Activated T-helper 2 cell treated with anti-CD3 and anti-CD28 coated beads, Interferon-gamma antibody, Interleukin-2, Interleukin-4, amounts not matched to agents 10 μg/mL and 5 μg/mL and 100 μg/mL, durations not matched to agents 14 hours and 24 hours and 36 hours (primary cell): ENCODE data around the gene KIF7. TPM values are rescaled to one million over a fixed set of nuclear protein-coding genes. Genes with fewer than 3 reads are reported as not detected.

Experiments
- DNase-seq: peaks from one replicate; pipeline ENCODE4 v3.0.0; 2021; ENCODE audit warnings: low spot score
- H3K27ac Mint-ChIP-seq: one replicate; pipeline ENCODE4 v1.8.0; 2021; ENCODE audit warnings: mixed read lengths
- H3K27me3 Mint-ChIP-seq: one replicate; pipeline ENCODE4 v1.8.0; 2021; ENCODE audit warnings: low read depth, mixed read lengths
- H3K36me3 Mint-ChIP-seq: one replicate; pipeline ENCODE4 v1.8.0; 2021; ENCODE audit warnings: low read depth, mixed read lengths
- H3K4me1 Mint-ChIP-seq: one replicate; pipeline ENCODE4 v1.8.0; 2021; ENCODE audit warnings: low read depth, mixed read lengths
- H3K4me3 Mint-ChIP-seq: one replicate; pipeline ENCODE4 v1.8.0; 2021; ENCODE audit warnings: low read depth, mild to moderate bottlenecking, moderate library complexity, mixed read lengths
- H3K9me3 Mint-ChIP-seq: one replicate; pipeline ENCODE4 v1.8.0; 2021; ENCODE audit warnings: mixed read lengths
- intact Hi-C: fragments of 100-400 bp; cut with micrococcal nuclease; formaldehyde crosslinking; loops from one replicate; pipeline ENCODE4 v1.15.1; 2023
- total RNA-seq: library from RNA; stranded (reverse); gene quantifications from 2 replicates; pipeline ENCODE4 v1.2.3, GENCODE V29; 2022

Gene KIF7
- total RNA-seq, 1 donor from 2014 or later = 4.2 TPM

DNA sequence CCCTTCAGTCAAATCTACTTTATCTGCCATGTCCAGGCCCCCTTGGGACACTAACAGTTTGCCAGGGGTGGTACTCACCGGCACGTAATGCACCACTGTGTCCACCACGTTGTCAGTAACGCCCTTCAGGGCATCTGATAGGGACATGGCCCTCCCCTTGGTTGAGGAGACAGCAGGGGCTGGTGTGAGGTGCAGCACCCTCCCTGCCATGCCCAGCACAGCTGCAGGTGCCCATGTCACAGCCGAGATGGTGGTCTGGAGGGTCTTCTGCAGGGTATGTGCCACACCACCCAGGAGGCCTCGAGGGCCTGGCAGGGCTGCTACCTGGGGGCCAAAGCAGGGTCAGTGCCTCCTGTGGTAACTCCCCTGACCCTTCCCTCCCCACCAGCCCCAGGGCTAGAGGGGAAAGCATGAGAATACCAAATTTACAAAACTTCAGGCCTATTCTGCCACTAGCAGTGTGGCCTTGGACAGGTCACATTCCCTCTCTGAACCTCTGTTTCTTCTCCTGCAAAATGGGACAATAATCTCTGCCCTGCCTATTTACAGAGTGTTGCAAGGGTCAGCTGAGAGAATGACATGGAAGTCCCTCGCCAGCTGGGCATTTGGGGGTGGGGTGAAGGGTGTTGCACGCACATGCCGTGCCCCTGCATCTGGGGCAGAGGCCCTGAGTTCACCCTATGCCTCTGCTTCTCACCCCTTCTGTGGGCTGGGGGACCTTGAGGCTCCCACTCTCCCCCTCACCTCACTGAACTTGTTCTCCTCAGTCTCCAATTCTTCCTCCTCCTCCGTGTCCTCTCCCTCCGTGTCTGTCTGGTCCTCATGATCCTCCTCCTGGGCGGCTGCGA lies 11.8 kb upstream of the KIF7 start:
- H3K36me3 Mint-ChIP-seq = no peaks in the 10 kb centered on the region
- H3K27me3 Mint-ChIP-seq = peaks cover 23% of the 10 kb centered on the region
- H3K4me3 Mint-ChIP-seq = no peak overlapping the region
- DNase-seq = no peak
- H3K9me3 Mint-ChIP-seq = no peaks in the 10 kb centered on the region
- H3K27ac Mint-ChIP-seq = no peak overlapping the region
- H3K4me1 Mint-ChIP-seq = no peaks in the 10 kb centered on the region
- intact Hi-C loops = no loop called here

DNA sequence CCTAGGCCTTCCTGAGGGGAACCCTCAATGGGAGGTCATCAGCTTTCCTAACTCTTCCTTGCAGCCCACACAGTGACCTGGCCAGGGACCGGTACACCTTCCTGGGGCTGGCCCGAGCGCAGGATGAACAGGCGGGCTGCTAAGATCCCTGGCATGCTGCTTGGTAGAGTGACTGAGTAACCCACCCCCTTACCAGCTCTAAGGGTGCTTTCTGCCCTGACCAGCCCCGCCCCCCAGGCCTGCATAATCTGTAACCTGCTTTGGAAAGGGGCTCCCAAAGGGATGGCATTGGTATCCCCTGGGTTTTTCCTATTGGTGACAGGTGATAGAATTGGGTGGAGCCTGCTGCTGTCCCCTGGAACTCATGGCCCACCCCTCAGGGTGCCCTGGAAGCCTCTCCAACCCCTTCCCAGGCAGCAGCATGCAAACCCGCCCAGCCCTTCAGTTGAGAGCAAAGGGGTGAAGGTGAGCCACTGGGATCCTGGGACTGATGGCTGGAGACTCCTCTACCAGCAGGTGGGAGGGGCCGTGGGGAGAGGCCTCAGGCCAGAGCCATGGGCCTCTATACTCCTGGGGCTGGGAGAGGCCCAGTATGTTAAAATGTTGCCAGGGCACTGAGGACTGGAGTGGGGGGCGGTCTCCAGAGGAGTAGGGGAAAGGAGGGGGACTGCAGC lies 11.1 kb upstream of the KIF7 start:
- no peak overlapping the region for H3K27ac Mint-ChIP-seq

DNA sequence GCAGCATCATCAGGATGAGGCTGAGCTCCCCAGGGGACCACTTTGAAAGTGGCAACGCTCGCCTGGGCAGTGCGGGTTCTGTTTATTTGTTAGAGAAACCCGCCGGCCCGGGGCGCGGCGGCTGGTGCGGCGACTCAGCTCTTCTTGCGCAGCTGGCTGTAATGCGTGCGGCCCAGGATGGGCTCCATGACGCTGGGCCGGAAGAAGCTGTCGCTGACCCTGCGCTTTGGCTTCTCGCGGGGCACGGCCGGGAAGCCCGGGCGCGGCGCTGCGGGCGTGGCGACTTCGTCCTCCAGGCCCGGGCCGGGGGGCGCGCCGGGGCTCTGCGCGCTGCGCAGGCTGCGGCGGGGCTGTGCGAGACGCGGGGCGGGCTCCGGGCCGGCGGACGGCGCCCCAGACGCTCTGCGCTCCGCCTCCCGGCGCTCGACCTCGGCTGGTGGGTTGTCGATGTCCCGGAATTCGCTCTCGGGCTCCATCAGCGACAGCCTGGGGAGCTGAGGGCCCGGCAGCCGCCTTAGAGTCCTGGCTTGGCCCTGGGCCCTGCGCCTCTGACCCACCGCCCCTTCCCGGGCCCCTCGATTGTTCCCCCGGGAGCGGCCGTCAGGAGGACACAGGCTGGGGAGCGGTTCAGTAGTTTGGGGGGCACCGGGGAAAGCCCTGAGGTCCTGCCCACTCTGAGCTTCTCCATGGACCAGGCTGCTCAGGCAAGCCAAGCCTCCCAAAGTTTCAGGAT lies 10.3 kb upstream of the KIF7 start:
- peak; percentile 12 for DNase-seq
- no peak overlapping the region for H3K4me3 Mint-ChIP-seq
- no peak overlapping the region for H3K27ac Mint-ChIP-seq
- no peaks in the 10 kb centered on the region for H3K36me3 Mint-ChIP-seq
- intact Hi-C loops = no loop called here
- H3K4me1 Mint-ChIP-seq = no peaks in the 10 kb centered on the region
- no peaks in the 10 kb centered on the region for H3K9me3 Mint-ChIP-seq
- H3K27me3 Mint-ChIP-seq = peaks cover 30% of the 10 kb centered on the region

More for the DNA sequence above, 11.1 kb upstream of the KIF7 start:
- Mint-ChIP-seq H3K9me3 (no peaks in the 10 kb centered on the region), H3K36me3 (no peaks in the 10 kb centered on the region), H3K4me3 (no peak overlapping the region), H3K4me1 (no peaks in the 10 kb centered on the region), H3K27me3 (peaks cover 25% of the 10 kb centered on the region)
- no peak for DNase-seq
- intact Hi-C loops = no loop called here

DNA sequence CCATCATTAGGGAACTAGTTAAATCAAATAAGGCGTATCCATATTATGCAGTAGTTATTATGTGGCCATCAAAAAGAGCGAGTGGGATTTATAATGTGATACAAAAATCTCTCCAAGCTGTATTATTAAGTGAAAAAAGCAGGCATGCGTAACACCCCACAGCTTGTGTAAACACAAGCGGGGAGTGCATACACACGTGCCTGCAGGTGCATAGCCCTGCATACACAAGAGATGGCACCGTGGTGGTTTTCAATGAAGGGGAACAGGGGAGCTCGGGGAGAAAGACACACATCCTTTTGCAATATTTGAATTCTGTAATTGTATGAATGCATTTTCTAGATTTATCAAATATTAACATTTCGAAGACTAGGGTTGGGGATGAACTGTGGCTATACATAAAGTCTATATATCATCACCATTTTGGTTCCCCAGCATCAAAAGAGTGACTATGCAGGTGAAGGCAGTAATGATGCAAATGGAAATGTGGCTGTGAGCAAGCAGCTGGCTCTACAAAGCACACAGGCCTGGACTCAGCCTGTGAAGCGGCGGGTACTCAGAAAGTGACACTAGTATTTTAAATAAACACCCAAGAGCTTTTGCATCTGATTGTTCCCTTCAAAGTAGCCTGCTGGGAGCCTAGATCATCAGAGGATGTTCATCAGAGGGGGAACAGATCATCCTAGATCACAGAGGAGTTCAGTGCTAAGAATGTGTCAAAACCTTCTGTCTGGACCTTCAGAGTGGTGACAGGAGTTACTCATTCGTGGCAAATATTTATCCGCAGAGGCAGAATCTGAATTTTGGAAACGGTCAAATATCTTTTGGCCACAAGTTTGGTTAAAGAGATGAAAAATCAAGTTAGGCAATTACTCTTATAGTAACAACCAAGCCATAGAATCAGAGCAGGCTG lies 9.4 kb upstream of the KIF7 start:
- intact Hi-C loops = no loop called here
- no peaks in the 10 kb centered on the region for H3K36me3 Mint-ChIP-seq
- H3K9me3 Mint-ChIP-seq = no peaks in the 10 kb centered on the region
- H3K27ac Mint-ChIP-seq = no peak overlapping the region
- peak overlapping the region; percentile 48 for H3K4me3 Mint-ChIP-seq
- no peaks in the 10 kb centered on the region for H3K4me1 Mint-ChIP-seq
- no peak for DNase-seq
- H3K27me3 Mint-ChIP-seq = peaks cover 35% of the 10 kb centered on the region

DNA sequence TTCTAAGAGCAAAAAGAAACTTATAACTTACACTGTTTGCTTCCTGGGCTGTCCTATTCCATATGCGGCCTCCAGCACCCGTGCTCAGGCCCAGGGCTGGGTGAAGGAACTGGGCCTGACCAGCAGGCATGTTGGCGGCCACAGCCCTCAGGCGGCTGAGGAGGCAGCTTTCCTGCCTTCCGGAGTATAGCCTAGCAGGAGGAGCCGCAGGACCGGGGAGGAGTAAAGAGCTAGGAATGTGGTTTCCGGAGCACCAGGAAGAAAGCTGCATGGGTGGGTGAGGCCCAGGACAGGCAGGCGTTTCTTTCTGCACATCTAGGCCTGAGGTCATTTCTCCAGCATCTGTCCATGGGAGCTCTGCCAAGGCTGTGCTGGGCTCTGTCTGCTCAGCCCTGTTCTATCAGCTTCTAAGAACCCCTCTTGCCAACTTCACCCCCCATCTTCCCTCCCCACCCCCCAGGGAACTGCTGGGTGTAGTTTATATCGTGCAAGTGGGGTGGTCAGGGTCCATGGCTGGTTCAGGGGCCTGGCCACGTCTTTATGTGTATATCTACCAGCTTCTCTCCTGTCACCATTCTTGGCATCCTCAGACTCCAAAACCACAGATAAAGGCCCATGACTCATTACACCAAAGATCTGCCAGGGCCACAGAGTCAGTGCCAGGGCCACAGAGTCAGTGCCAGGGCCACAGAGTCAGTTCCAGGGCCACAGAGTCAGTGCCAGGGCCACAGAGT lies 7.8 kb upstream of the KIF7 start:
- intact Hi-C loops = no loop called here
- no peak for DNase-seq
- Mint-ChIP-seq H3K36me3 (no peaks in the 10 kb centered on the region), H3K27ac (no peak overlapping the region), H3K4me3 (no peak overlapping the region), H3K9me3 (no peaks in the 10 kb centered on the region), H3K4me1 (peaks cover 5% of the 10 kb centered on the region), H3K27me3 (peaks cover 48% of the 10 kb centered on the region)

DNA sequence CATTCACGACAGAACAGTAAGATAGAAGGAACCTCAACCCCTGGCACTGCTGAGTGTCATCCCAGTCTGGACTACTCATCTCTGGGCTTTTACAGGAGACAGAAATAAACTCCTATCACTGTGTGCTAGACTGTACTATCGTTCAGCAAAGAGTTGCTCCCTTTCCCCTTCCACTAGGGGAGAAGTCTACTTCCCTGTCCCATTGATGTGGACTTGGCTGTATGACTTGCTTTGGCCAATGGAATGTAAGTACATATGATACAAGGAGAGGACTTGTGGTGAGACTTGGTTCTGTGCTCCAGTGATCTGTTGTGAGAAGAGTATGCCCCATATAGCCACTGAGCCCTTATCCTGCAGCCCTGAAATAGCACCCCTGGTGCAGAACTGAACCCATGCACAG lies 5.3 kb upstream of the KIF7 start:
- H3K9me3 Mint-ChIP-seq = no peaks in the 10 kb centered on the region
- intact Hi-C loops = no loop called here
- no peak for DNase-seq
- peaks cover 18% of the 10 kb centered on the region for H3K4me1 Mint-ChIP-seq
- peaks cover 55% of the 10 kb centered on the region for H3K27me3 Mint-ChIP-seq
- H3K27ac Mint-ChIP-seq = no peak overlapping the region
- no peaks in the 10 kb centered on the region for H3K36me3 Mint-ChIP-seq
- no peak overlapping the region for H3K4me3 Mint-ChIP-seq

DNA sequence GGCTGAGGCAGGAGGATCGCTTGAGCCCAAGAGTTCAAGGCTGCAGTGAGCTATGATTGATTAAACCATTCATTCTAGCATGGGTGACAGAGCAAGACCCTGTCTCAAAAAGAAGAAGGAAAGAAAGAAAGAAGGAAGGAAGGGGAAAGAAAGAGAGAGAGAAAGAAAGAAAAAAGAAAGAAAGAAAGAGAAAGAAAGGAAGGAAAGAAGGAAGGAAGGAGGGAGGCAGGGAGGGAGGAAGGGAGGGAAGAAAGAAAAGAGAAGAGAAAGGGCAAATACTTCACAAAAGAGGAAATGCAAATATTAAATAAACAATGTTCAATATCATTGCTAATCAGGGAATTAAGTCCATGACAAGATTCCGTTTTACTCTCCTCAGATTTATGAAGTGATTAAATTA lies 4.0 kb upstream of the KIF7 start:
- peaks cover 54% of the 10 kb centered on the region for H3K27me3 Mint-ChIP-seq

DNA sequence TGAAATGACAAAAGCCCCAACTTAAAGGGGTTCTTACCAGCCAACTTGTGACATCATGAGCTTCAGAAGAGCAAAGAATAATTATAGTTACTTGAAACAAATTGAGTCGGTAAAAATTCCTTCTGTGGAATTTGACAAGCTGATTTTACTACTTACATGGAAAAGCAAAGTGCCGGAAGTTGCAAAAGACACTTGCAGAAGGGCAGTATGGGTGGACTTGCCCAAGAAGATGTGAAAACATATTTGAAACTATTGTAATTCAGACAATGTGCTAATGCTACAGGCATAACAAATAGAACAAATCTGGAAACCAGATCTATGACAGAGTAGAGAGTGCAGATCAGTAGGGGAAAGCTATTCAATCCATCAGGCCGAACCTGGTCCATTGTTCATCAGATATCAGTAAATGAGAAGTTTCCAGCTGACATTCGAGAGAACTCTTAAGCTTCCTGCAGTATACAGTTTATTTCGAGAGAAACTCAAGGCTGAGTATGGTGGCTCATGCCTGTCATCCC lies 2.5 kb upstream of the KIF7 start:
- H3K36me3 Mint-ChIP-seq = peaks cover 4% of the 10 kb centered on the region
- DNase-seq = no peak
- H3K27ac Mint-ChIP-seq = no peak overlapping the region
- H3K4me3 Mint-ChIP-seq = no peak overlapping the region
- peaks cover 61% of the 10 kb centered on the region for H3K27me3 Mint-ChIP-seq
- H3K4me1 Mint-ChIP-seq = peaks cover 25% of the 10 kb centered on the region
- no peaks in the 10 kb centered on the region for H3K9me3 Mint-ChIP-seq
- intact Hi-C loops = no loop called here

More for the DNA sequence above, 4.0 kb upstream of the KIF7 start:
- Mint-ChIP-seq H3K36me3 (peaks cover 4% of the 10 kb centered on the region), H3K9me3 (no peaks in the 10 kb centered on the region), H3K4me3 (no peak overlapping the region), H3K4me1 (peaks cover 24% of the 10 kb centered on the region), H3K27ac (no peak overlapping the region)
- intact Hi-C loops = no loop called here
- DNase-seq = no peak

DNA sequence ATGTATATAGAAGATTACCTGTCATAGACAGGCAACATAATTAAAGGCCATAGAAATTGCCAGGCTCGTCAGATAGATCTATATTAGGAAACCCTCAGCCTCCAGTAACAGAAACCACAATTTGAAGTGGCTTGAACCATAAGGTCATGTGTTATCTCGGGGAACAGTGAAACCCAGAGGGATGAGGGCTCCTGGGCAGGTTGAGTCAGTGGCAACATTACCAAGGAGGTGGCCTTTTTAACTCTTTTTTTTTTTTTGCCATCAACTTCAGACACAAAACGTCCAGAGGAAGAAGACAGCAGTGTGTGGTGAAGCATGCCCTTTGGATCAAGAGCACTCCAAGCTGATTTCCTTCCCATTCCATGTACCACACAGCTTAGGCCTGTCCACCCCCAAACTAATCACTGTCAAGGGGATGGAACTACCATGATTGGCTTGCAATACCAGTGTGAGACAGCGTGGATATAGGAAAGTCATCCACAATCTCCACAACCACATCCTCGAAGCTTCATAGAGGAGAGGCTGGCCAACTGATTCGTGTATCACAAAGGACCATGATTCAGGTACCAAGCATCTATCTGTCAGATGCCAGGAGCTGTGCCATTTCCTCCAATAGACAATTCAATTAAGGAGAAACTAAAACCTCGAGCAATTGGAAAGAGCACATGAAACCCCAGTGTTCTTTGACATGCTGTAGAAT lies 999 bp upstream of the KIF7 start:
- peaks cover 56% of the 10 kb centered on the region for H3K27me3 Mint-ChIP-seq
- no peak for DNase-seq

DNA sequence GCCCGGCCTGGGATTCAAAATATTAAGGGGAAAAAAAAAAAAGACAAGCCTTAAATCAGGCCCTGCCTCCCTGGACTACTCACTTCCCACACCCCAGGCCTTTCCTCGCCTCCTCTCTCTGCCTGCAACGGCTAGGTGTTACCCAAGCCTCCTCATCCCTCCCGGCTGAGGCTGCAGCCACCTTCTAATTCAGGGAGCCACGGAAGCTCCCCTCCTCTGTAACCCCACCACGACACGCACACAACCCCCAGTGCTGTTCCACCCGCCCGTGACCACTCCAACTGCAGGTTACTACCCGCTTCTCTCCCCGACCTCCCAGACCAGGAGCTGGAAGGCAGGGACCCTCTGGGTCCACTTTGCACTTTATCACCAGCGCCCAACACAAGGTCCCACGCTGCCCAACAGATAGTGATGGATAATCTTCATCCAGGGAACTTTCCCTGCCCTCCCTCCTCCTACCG lies 936 bp downstream of the KIF7 start:
- intact Hi-C loops = no loop called here
- Mint-ChIP-seq H3K27ac (no peak overlapping the region), H3K4me1 (peaks cover 25% of the 10 kb centered on the region), H3K27me3 (peaks cover 42% of the 10 kb centered on the region), H3K9me3 (no peaks in the 10 kb centered on the region), H3K4me3 (peak overlapping the region; percentile 71), H3K36me3 (peaks cover 4% of the 10 kb centered on the region)
- no peak for DNase-seq

More for the DNA sequence above, 999 bp upstream of the KIF7 start:
- Mint-ChIP-seq H3K4me3 (peak overlapping the region; percentile 70), H3K4me1 (peaks cover 25% of the 10 kb centered on the region), H3K27ac (peak overlapping the region; percentile 78), H3K36me3 (peaks cover 4% of the 10 kb centered on the region), H3K9me3 (no peaks in the 10 kb centered on the region)
- intact Hi-C loops = no loop called here

DNA sequence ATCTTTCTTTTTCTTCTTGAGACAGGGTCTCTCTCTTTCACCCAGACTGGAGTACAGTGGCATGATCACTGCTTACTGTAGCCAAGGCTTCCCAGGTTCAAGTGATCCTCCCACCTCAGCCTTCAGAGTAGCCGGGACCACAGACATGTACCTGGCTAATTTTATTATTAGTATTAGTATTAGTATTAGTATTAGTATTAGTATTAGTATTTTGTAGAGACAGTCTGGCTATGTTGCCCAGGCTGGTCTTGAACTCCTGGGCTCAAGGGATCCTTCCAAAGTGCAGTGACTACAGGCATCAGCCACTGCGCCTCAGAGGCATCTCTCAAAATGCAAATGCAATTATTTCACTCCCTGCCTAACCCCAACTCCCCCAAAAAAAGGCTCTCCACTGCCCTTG lies 1.7 kb downstream of the KIF7 start:
- H3K36me3 Mint-ChIP-seq = peaks cover 4% of the 10 kb centered on the region
- peaks cover 20% of the 10 kb centered on the region for H3K4me1 Mint-ChIP-seq
- DNase-seq = no peak
- H3K9me3 Mint-ChIP-seq = no peaks in the 10 kb centered on the region
- peaks cover 36% of the 10 kb centered on the region for H3K27me3 Mint-ChIP-seq
- no peak overlapping the region for H3K27ac Mint-ChIP-seq
- intact Hi-C loops = no loop called here
- no peak overlapping the region for H3K4me3 Mint-ChIP-seq
